ENCODE data around the gene NFIX. TPM values are rescaled to one million over a fixed set of nuclear protein-coding genes. Genes with fewer than 3 reads are reported as not detected.
"Not testable (repeated sequence)": the region's sequence is repeated elsewhere in the genome, so short reads cannot be mapped to it uniquely, and the experiment has no call there.

NFIX gene
- total and polyA plus RNA-seq, 7 donors, result 22.2 to 347 (median 220) TPM

DNA sequence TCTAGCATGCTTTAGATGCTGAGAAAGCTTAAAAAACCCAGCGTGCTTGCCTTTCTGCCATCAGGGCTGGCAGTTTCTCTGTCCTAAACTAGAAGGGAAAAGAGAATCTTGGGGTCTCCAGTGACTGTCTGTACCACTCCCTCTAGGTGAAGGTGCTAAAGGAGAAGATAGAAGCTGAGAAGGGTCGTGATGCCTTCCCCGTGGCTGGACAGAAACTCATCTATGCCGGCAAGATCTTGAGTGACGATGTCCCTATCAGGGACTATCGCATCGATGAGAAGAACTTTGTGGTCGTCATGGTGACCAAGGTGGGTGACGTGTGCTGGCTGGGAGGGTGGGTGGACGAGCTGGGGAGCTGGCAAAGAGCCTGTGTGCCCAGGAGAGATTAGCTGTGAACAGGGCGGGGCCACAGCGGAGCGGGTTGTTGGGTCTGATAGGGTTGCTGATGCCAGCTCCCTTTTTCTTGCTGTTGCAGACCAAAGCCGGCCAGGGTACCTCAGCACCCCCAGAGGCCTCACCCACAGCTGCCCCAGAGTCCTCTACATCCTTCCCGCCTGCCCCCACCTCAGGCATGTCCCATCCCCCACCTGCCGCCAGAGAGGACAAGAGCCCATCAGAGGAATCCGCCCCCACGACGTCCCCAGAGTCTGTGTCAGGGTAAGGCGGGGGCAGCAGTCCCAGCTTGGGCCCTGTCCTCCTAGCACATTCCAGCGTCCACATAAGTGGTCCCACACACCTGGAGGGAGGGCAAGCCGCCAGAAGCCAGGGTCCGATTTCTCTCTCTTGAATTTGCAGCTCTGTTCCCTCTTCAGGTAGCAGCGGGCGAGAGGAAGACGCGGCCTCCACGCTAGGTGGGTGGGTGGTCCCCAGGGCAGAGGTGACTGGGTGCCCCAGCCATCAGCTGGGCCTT is 47.3 kb upstream of the NFIX start:
- Histone ChIP-seq H3K27ac (peak overlapping the region; percentile 98), H3K4me3 (peak overlapping the region; percentile 90), H3K27me3 (ENCODE audit: insufficient read depth in 3 of 3, low read length in 2 of 3) (no peaks in the 10 kb centered on the region), H3K36me3 (ENCODE audit: insufficient read depth in 1 of 2, low read depth in 1 of 2) (peaks cover 16 to 76% of the 10 kb centered on the region in 2 donors), H3K9me3 (no peaks in the 10 kb centered on the region), H3K4me1 (peaks cover 57% of the 10 kb centered on the region)
- DNase-seq (no peak), ATAC-seq (no peak)
- TF ChIP-seq CTCF (IDR thresholded peaks at IDR 0.05), result no peak
- intact Hi-C loops (cut with DNase I), result no loop called here
- 75 to 84% (median 79%) methylated on average over 27 to 28 of the region's 28 CpGs for WGBS, 3 donors

DNA sequence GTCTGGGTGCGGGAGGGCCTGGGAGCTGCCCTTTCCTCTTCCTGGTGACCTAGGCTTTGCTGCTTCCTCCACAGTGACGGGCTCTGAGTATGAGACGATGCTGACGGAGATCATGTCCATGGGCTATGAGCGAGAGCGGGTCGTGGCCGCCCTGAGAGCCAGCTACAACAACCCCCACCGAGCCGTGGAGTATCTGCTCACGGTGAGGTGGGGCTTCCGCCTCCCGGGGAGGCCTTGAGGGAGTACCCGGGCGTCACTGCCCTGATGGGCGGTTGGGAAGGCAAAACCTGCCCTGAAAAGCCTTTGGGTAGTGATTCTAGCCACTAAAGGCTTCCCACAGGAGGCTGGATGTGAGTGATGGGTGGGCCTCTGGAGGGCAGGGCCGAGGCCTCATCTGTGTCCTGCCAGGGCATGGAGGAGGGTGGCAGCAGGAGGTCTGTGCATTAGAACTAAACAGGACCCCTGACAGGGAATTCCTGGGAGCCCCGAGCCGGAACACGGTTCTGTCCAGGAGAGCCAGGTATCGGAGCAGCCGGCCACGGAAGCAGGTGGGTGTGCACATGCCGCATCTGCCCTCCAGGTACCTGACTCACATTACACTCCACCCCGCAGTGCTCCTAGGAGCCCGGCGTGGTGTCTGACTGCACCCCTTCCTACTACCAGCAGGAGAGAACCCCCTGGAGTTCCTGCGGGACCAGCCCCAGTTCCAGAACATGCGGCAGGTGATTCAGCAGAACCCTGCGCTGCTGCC is 46.5 kb upstream of the NFIX start:
- peaks cover 64% of the 10 kb centered on the region for H3K4me1 ChIP-seq
- no peak for DNase-seq
- peaks cover 16 to 75% of the 10 kb centered on the region in 2 donors for H3K36me3 ChIP-seq (ENCODE audit: insufficient read depth in 1 of 2, low read depth in 1 of 2)

GRCh38 chr19:12949363-12950283 is 45.7 kb upstream of the NFIX start:
- Histone ChIP-seq H3K27me3 (ENCODE audit: insufficient read depth in 3 of 3, low read length in 2 of 3) (no peaks in the 10 kb centered on the region), H3K9me3 (no peaks in the 10 kb centered on the region), H3K27ac (peak overlapping the region; percentile 98), H3K4me1 (peaks cover 72% of the 10 kb centered on the region), H3K4me3 (peak overlapping the region; percentile 22), H3K36me3 (ENCODE audit: insufficient read depth in 1 of 2, low read depth in 1 of 2) (peaks cover 20 to 75% of the 10 kb centered on the region in 2 donors)
- DNase-seq (peak; percentile 48 to 77), ATAC-seq (peak; percentile 16 to 39 (median 26))
- intact Hi-C loops (cut with DNase I), result no loop called here
- WGBS, 3 donors, result 40 to 52% (median 49%) methylated on average over 16 of the region's 16 CpGs
- no peak for TF ChIP-seq CTCF (IDR thresholded peaks at IDR 0.05)

More for the DNA sequence above, 46.5 kb upstream of the NFIX start:
- intact Hi-C loops (cut with DNase I), result no loop called here
- WGBS, 3 donors, result 85 to 90% (median 86%) methylated on average over 30 of the region's 30 CpGs
- H3K27me3 ChIP-seq (ENCODE audit: insufficient read depth in 3 of 3, low read length in 2 of 3), result no peaks in the 10 kb centered on the region
- peak overlapping the region; percentile 98 for H3K27ac ChIP-seq
- peak overlapping the region; percentile 22 for H3K4me3 ChIP-seq
- no peaks in the 10 kb centered on the region for H3K9me3 ChIP-seq
- no peak for TF ChIP-seq CTCF (IDR thresholded peaks at IDR 0.05)
- ATAC-seq, result no peak

DNA sequence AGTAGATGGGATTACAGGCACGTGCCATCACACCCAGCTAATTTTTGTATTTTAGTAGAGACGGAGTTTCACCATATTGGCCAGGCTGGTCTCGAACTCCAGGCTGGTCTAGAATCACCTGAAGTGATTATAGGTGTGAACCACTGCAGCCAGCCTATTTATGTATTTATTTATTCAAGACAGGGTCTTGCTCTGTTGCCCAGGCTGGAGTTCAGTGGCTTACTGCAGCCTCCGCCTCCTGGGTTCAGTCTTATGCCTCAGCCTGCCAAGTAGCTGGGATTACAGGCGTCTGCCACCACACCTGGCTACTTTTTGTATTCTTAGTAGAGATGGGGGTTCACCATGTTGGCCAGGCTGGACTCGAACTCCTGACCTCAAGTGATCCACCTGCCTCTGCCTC is 43.2 kb upstream of the NFIX start:
- Histone ChIP-seq H3K36me3 (ENCODE audit: insufficient read depth in 1 of 2, low read depth in 1 of 2) (peaks cover 21 to 74% of the 10 kb centered on the region in 2 donors), H3K4me1 (peaks cover 77% of the 10 kb centered on the region), H3K27ac (peak overlapping the region; percentile 98)
- DNase-seq; H3K4me3 ChIP-seq; ATAC-seq; H3K27me3 ChIP-seq (ENCODE audit: insufficient read depth in 3 of 3, low read length in 2 of 3); H3K9me3 ChIP-seq; intact Hi-C loops (cut with DNase I): not testable (repeated sequence)
- WGBS, 3 donors, result 69 to 78% (median 71%) methylated on average over 6 of the region's 6 CpGs

Measured in psoas muscle (tissue), 8 donors.